B cell (primary cell): ENCODE measurements around the gene ADGRD1. TPM values are rescaled to one million over a fixed set of nuclear protein-coding genes. Genes with fewer than 3 reads are reported as not detected.

Source experiments
- ATAC-seq: fragments of 200-7000 bp; cut with Tn5 transposase; one replicate; pipeline ENCODE4 v1.10.0; 2021; ENCODE audit warnings: low read depth, mild to moderate bottlenecking, moderate number of reproducible peaks, moderate library complexity
- CTCF ChIA-PET: fragments of 350-600 bp; sonication (Branson Sonifier 250); formaldehyde crosslinking; loops from one replicate; lab custom pipeline; 2021; ENCODE audit warnings: antibody characterized with exemption, inconsistent platforms; lab: Charles Lee
- POLR2A ChIA-PET: fragments of 350-600 bp; sonication (Branson Sonifier 250); formaldehyde crosslinking; loops from one replicate; lab custom pipeline; 2021; ENCODE audit warnings: antibody characterized with exemption; lab: Charles Lee
- DNase-seq: peaks from one replicate; pipeline ENCODE4 v3.0.0; 2013
- H2AFZ ChIP-seq: 2 replicates; pipeline ENCODE4 v1.6.1; 2012; ENCODE audit warnings: mild to moderate bottlenecking, low read depth, low read length; ENCODE audit not compliant: insufficient read depth, poor library complexity, severe bottlenecking
- H3K27ac ChIP-seq, 2 donors: 1 replicate in 1 of 2; 2 replicates in 1 of 2; pipeline ENCODE4 v1.5.1; 2012 to 2013; ENCODE audit warnings: low read length in 2 of 2, mild to moderate bottlenecking in 2 of 2, moderate library complexity in 1 of 2
- H3K27me3 ChIP-seq, 4 experiments: fragments of 200-600 bp in 1 of 4; sonication (generic) in 1 of 4; replicated peaks in 1 of 4; 1 replicate in 2 of 4; 2 replicates in 2 of 4; pipeline versions ENCODE4 v1.6.1 to v1.7.0; 2013 to 2016; ENCODE audit warnings: low read length in 3 of 4, mild to moderate bottlenecking in 2 of 4, mixed read lengths in 1 of 4, moderate library complexity in 1 of 4; ENCODE audit not compliant: insufficient read depth in 4 of 4, control insufficient read depth in 3 of 4; ENCODE audit errors: control extremely low read depth in 1 of 4
- H3K36me3 ChIP-seq, 2 experiments: replicated peaks in 1 of 2; 1 replicate in 1 of 2; 2 replicates in 1 of 2; pipeline versions ENCODE4 v1.6.1 to v1.7.1; 2013; ENCODE audit warnings: low read length in 1 of 2; ENCODE audit not compliant: insufficient read depth in 2 of 2, control insufficient read depth in 1 of 2; ENCODE audit errors: control extremely low read depth in 1 of 2, extremely low read depth in 1 of 2
- H3K4me1 ChIP-seq, 2 donors: fragments of 200-600 bp in 1 of 2; sonication (generic) in 1 of 2; 1 replicate in 1 of 2; 2 replicates in 1 of 2; pipeline versions ENCODE4 v1.5.1 to v1.6.1; 2013 to 2017; ENCODE audit warnings: low read length in 2 of 2; ENCODE audit not compliant: control insufficient read depth in 2 of 2, insufficient read depth in 2 of 2
- H3K4me2 ChIP-seq: replicated peaks from 2 replicates; pipeline ENCODE3; 2012; ENCODE audit warnings: mild to moderate bottlenecking, low read depth, low read length; ENCODE audit not compliant: poor library complexity, severe bottlenecking
- H3K4me3 ChIP-seq, 5 experiments: fragments of 200-600 bp in 1 of 5; sonication (generic) in 1 of 5; 1 replicate in 3 of 5; 2 replicates in 2 of 5; pipeline versions ENCODE4 v1.5.1 to v1.7.0; 2011 to 2016; ENCODE audit warnings: low read length in 4 of 5, mild to moderate bottlenecking in 4 of 5, low read depth in 2 of 5, control low read depth in 1 of 5, moderate library complexity in 1 of 5; ENCODE audit not compliant: insufficient read depth in 1 of 5; ENCODE audit errors: control extremely low read depth in 1 of 5, extremely low read depth in 1 of 5
- H3K79me2 ChIP-seq: fragments of 200-600 bp; sonication (generic); one replicate; pipeline ENCODE4 v1.6.0; 2016; ENCODE audit warnings: low read length; ENCODE audit not compliant: control insufficient read depth, insufficient read depth
- H3K9ac ChIP-seq: fragments of 200-600 bp; sonication (generic); 2 replicates; pipeline ENCODE4 v1.6.1; 2017; ENCODE audit warnings: mild to moderate bottlenecking, low read length, moderate library complexity
- H3K9me3 ChIP-seq, 3 donors: one replicate each; pipeline versions ENCODE4 v1.6.1 to v1.7.1; 2013; ENCODE audit warnings: low read length in 2 of 3; ENCODE audit not compliant: control insufficient read depth in 2 of 3, insufficient read depth in 1 of 3; ENCODE audit errors: control extremely low read depth in 1 of 3
- H4K20me1 ChIP-seq: 2 replicates; pipeline ENCODE4 v1.6.0; 2012; ENCODE audit warnings: mild to moderate bottlenecking, low read length; ENCODE audit not compliant: insufficient read depth, control insufficient read depth, poor library complexity, severe bottlenecking
- H3K27ac Mint-ChIP-seq: one replicate; pipeline ENCODE4 v1.8.0; 2021; ENCODE audit warnings: mixed read lengths
- H3K27me3 Mint-ChIP-seq: one replicate; pipeline ENCODE4 v1.8.0; 2021; ENCODE audit warnings: mixed read lengths
- H3K4me1 Mint-ChIP-seq: one replicate; pipeline ENCODE4 v1.8.0; 2021; ENCODE audit warnings: mixed read lengths
- H3K4me3 Mint-ChIP-seq: one replicate; pipeline ENCODE4 v1.8.0; 2021; ENCODE audit warnings: mixed read lengths
- H3K9me3 Mint-ChIP-seq: one replicate; pipeline ENCODE4 v1.8.0; 2022; ENCODE audit warnings: mixed read lengths; ENCODE audit not compliant: insufficient read depth
- EZH2 ChIP-seq: IDR thresholded peaks from 2 replicates; pipeline ENCODE4 v1.6.1; 2012; ENCODE audit warnings: borderline replicate concordance, low read depth, mild to moderate bottlenecking, moderate library complexity, low read length; ENCODE audit not compliant: insufficient read depth, poor library complexity, severe bottlenecking
- WGBS: methylation state at CpG from one replicate; pipeline ENCODE4 v1.1.5; 2013; ENCODE audit warnings: missing lambda C conversion rate; ENCODE audit not compliant: insufficient coverage; 5-methylcytosine and 5-hydroxymethylcytosine counted together
- intact Hi-C: fragments of 100-400 bp; cut with micrococcal nuclease; formaldehyde crosslinking; loops from one replicate; pipeline ENCODE4 v1.10.0; 2022
- polyA plus RNA-seq: library from polyadenylated mRNA; depleted of rRNA; stranded (reverse); fragments of >200 nt; gene quantifications from 2 replicates; pipeline ENCODE4 v1.2.3, GENCODE V29; 2012
- total RNA-seq, 2 donors: library from RNA; stranded (reverse); fragments of 120-200 nt in 1 of 2; gene quantifications; 1 replicate in 1 of 2; 2 replicates in 1 of 2; pipeline versions ENCODE4 v1.2.3 to v1.2.4, GENCODE V29; 2013 to 2022
- TF ChIP-seq, protein P1 (sequence below): fragments of 200-600 bp; IDR thresholded peaks from one replicate; pipeline ENCODE4 v1.8.0; 2022; ENCODE audit warnings: antibody characterized with exemption, mild to moderate bottlenecking

Gene ADGRD1
- total and polyA plus RNA-seq, 2 donors (not counting 1 experiment from before 2014, with no cell fraction given), result 1.1 to 2.2 TPM

DNA sequence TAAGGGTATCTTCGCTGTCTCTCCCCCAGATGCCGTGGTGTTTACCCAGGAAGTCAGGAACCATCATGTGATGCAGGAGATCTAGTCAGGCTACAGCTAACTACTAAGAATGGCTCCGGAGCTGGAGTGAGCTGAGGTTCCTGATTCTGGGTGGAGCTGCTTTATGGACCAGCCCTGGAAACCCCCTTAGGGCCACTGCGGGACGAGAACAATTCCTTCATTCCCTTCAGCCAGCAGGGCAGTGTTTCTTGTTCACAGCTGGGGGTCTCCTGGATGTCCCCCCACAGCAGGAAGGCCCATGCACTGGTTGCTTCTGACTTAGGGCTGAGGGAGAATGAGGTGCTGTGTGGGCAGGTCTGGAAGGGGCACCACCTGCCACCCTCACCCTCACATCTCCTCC is 199.3 kb downstream of the ADGRD1 start:
- Histone ChIP-seq H3K9me3 (peaks cover 0 to 8% (median 0%) of the 10 kb centered on the region in 3 donors), H3K79me2 (no peaks in the 10 kb centered on the region), H3K4me2 (no peak overlapping the region), H3K9ac (no peak overlapping the region), H4K20me1 (no peaks in the 10 kb centered on the region), H3K4me3 (no peak overlapping the region), H3K27ac (no peak overlapping the region), H3K4me1 (no peaks in the 10 kb centered on the region), H3K36me3 (no peaks in the 10 kb centered on the region), H3K27me3 (no peaks in the 10 kb centered on the region), H2AFZ (no peak overlapping the region)
- Mint-ChIP-seq H3K27ac (no peak overlapping the region), H3K4me1 (peaks cover 2% of the 10 kb centered on the region), H3K4me3 (no peak overlapping the region), H3K9me3 (no peaks in the 10 kb centered on the region), H3K27me3 (peaks cover 31% of the 10 kb centered on the region)
- CTCF ChIA-PET, result no interaction called here
- WGBS, result 91% methylated on average over 5 of the region's 5 CpGs
- intact Hi-C loops, result no loop called here
- POLR2A ChIA-PET, result no interaction called here
- ATAC-seq (no peak), DNase-seq (no peak)
- TF ChIP-seq EZH2, result no peak
- TF ChIP-seq, protein P1, sequence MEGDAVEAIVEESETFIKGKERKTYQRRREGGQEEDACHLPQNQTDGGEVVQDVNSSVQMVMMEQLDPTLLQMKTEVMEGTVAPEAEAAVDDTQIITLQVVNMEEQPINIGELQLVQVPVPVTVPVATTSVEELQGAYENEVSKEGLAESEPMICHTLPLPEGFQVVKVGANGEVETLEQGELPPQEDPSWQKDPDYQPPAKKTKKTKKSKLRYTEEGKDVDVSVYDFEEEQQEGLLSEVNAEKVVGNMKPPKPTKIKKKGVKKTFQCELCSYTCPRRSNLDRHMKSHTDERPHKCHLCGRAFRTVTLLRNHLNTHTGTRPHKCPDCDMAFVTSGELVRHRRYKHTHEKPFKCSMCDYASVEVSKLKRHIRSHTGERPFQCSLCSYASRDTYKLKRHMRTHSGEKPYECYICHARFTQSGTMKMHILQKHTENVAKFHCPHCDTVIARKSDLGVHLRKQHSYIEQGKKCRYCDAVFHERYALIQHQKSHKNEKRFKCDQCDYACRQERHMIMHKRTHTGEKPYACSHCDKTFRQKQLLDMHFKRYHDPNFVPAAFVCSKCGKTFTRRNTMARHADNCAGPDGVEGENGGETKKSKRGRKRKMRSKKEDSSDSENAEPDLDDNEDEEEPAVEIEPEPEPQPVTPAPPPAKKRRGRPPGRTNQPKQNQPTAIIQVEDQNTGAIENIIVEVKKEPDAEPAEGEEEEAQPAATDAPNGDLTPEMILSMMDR, result no peak

GRCh38 chr12:131153956-131154355 is 200.2 kb downstream of the ADGRD1 start:
- Histone ChIP-seq H2AFZ (no peak overlapping the region), H3K27me3 (no peaks in the 10 kb centered on the region), H3K9me3 (peaks cover 0 to 8% (median 0%) of the 10 kb centered on the region in 3 donors), H4K20me1 (no peaks in the 10 kb centered on the region), H3K9ac (no peak overlapping the region), H3K4me1 (no peaks in the 10 kb centered on the region), H3K36me3 (no peaks in the 10 kb centered on the region), H3K79me2 (no peaks in the 10 kb centered on the region), H3K4me3 (no peak overlapping the region), H3K27ac (no peak overlapping the region), H3K4me2 (no peak overlapping the region)
- DNase-seq, result no peak
- Mint-ChIP-seq H3K27ac (no peak overlapping the region), H3K27me3 (peaks cover 26% of the 10 kb centered on the region), H3K4me1 (no peaks in the 10 kb centered on the region), H3K9me3 (no peaks in the 10 kb centered on the region), H3K4me3 (no peak overlapping the region)
- TF ChIP-seq, protein P1, result no peak
- TF ChIP-seq EZH2, result no peak
- intact Hi-C loops, result no loop called here
- no peak for ATAC-seq
- ChIA-PET CTCF (no interaction called here), POLR2A (no interaction called here)
- WGBS, result 72% methylated on average over 3 of the region's 5 CpGs
